GM21529 (cell line): ENCODE measurements around the gene MEP1B.

Experiments
- ATAC-seq: cut with Tn5 transposase; IDR thresholded peaks from one replicate; pipeline ENCODE4 v1.9.1; 2021; ENCODE audit not compliant: unreplicated experiment

Gene MEP1B

DNA sequence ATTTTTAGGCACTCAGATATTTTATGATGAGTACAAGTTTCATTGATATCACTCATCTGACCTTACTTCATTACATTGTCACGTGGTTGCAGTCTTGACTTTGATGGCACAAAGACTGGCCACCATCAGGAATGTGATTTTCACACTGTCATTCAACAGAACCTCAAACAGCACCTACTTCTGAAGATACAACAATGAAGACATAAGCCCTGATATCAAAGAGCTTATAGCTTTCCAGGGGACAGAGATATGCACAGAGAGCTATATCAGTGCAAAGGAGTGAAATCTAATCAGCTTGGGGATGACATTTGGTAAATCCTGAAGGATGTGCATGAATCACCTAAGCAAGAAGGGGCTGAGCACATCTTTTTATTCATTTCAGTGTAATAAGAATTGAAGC lies 72.3 kb downstream of the MEP1B start:
- no peak for ATAC-seq

DNA sequence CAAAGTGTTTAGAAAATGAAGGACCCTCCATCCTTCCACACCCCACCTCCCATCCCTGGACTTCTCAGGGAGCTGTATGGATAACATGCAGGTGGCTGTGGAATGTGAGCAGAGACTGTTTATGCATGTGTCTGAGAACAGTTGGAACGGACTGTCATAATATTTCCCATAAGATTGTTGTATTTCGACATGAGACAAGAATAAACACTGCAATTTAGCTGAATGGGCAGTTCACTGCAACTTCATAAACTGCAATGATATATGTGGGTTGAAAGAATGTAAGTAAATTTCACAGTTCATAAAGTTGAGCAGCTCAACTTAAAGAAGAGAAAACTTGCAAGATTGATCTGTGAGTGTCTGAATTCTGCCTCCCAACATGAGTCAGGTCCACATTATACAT lies 74.6 kb downstream of the MEP1B start:
- ATAC-seq: no peak

DNA sequence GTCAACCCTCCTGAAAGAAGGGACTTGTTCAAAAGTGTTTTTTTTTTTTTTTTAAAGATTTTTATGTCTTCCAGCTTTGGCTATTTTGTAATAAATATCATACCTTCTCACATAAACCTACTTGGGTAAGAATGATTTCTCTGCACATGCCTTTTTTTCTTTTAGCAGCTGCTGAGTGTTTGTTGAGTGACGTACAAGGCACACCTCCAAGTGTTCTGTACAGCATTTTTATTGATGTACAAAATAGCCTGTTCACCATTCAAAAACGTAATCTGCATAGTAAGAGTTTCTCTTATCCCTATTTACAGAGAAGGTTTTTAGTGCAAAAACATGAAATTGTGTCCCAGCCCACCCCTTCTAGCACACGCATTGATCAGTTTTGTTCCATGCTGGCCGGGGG lies 77.6 kb downstream of the MEP1B start:
- no peak for ATAC-seq
